ENCODE data around the gene SHISA5.

SHISA5 gene

DNA sequence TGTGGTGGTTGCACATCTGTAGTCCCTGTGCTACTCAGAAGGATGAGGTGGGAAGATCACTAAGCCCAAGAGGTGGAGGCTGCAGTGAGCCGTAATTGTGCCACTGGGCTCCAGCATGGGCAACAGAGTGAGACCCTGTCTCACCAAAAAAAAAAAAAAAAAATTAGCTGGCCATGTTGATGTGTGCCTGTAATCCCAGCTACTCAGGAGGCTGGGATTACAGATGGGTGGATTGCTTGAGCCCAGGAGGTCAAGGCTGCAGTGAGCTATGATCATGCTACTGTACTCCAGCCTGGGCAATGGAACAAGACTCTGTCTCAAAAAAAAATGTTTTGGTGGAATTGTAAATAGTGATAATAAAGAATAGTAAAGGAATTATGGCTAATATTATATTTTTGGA, 47.5 kb downstream of the SHISA5 start:
- DNase-seq, result no peak

- DNase-seq, result no peak
Measured at GRCh38 chr3:48451270-48451669, 52.7 kb downstream of the SHISA5 start.

DNA sequence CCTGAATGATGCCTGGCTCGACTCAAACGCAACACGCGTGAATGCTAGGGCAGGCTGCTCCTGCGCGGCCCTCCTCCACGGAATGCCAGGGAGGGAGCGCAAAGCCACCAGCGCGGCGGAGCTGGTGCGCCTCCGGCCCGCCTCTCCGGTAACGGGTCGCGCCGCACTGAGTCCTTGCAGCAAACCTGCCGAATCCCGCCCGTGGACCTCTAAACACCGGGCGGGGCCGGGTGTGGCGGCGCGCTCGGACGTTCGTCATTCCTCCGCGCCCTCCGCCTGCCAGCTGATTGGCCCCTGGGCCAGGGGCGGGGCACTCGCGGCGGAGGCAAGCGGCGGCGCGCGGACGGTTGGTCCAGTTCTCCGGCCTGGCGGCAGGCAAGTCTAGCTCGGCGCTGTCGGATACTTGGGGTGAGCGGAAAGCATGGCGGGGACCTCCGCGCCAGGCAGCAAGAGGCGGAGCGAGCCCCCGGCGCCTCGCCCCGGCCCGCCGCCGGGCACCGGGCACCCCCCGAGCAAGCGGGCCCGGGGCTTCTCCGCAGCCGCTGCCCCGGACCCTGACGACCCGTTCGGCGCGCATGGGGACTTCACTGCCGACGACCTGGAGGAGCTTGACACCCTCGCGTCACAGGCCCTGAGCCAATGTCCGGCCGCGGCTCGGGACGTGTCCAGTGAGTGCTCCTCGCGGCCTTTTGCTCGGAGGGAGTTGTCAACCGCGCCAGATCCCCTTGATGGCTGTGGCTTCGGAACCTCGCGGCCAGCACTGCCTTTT, 57.4 kb downstream of the SHISA5 start, which contains the start of gene ATRIP:
ATRIP (plus strand) TSS at position 313 of the 769 bp plus-strand sequence; CDS start at position 422, 109 bp downstream.
- peak; percentile 91 to 94 for DNase-seq

DNA sequence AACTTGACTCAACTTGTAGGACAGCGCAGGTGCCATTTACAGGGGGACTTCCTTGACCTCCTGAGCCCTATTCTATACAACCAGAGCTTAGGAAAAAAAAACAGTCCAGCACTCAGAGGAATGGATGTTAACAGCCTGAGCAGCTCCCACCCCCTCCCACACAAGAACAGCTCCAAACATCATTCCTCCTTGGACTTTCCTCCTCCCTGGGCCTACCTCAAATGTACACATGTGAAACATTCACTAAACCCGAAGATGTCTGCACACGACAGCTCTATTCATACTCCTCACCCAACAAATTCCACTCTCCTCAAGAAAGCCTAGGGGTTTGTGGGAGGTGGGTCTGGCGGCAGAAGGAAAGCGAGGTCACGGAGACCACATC, 57.9 kb downstream of the SHISA5 start:
- DNase-seq, result no peak

- DNase-seq, result no peak
Measured at GRCh38 chr3:48445277-48445882, 58.6 kb downstream of the SHISA5 start.

DNA sequence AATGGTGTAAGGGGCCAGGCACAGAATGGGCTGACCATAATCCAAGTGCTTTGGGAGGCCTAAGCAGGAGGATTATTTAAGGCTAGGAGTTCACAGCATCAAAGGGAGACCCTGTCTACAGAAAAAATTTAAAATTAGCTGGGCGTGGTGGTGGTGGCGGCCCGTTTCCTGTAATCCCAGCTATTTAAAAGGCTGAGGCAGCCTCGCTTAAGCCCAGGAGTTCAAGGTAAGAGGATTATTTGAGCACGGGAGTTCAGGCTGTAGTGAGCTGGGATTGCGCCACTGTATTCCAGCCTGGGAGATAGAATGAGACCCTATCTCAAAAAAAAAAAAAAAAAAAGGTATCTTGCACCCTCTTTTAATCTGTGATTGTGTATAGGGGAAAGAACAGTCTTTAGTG, 62.0 kb downstream of the SHISA5 start:
- no peak for DNase-seq

DNA sequence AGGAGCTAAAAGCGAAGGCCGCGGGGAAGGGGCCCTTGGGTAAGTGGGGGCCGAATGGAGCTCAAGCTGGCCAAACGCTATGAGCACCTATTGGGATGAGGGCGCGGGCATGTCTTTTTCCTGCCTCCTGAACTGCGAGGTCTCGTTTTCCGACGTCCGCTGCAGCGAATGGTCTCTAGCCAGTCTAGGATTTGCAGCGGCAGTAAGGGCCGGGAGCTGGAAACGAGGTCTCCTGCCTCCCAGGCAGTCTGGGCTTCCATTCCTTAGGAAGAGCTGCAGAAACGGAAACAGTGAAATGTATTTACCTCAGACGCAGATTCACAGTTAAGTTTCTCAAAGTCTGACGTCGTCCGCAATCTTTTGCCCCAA, 63.4 kb downstream of the SHISA5 start:
- no peak for DNase-seq

DNA sequence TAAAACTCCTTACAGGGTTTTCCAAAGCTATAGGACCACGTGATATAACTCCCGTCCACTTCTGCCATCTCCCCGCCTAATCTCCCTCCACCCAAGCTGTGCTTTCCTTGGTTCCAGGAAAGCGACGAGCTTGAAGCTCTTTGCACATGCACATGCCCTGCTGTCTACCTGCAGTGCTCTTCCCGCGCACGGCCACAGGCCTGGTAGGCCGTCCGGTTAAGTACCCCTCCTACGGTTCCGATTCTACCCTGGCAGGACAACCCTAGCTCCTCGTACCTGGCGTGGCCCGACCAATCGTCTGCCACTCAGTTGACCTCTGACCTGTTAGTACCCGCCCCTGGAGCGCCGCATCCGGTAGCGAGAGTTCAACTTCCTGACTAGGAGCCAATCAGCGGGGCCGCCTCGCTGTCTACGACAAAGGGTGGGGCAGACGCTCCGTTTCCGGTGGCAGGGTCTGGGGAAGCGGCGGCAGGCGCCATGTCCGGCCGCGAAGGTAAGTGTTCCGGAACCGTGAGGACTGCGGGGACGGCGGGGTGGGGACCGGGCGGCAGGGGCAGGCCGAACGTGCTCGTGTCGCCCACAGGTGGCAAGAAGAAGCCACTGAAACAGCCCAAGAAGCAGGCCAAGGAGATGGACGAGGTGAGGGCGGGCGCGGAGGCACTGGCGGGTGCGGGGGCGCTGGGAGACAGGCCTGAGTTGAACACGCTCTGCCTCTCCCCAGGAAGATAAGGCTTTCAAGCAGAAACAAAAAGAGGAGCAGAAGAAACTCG, 64.0 kb downstream of the SHISA5 start, which contains the start of the genes CCDC51 and TMA7:
CCDC51 (minus strand) TSS at position 300 of the 770 bp plus-strand sequence. CDS start 4,991 bp downstream, outside the sequence.
TMA7 (plus strand) TSS at position 438 of the 770 bp plus-strand sequence; CDS start at position 478, 40 bp downstream.
- DNase-seq, result peak; percentile 98 to 99

GRCh38 chr3:48437812-48438211, 66.2 kb downstream of the SHISA5 start:
- DNase-seq, result no peak

- no peak for DNase-seq
Measured at GRCh38 chr3:48436855-48437254, 67.1 kb downstream of the SHISA5 start.

DNA sequence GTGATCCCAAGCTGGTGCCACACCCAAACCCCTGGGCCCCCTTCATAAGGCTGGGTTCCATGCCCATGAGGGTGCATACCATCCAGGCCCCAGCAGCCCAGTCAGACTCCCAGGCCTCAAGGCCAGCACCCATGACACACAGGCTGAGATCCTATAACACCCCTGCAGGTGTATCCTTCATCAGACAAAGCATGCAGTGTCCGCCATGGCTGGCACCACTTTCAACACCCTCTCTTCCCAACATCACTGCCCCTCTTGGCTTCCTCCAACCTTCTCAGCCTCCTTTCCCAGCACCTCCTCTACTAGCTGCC, 67.5 kb downstream of the SHISA5 start:
- no peak for DNase-seq

DNA sequence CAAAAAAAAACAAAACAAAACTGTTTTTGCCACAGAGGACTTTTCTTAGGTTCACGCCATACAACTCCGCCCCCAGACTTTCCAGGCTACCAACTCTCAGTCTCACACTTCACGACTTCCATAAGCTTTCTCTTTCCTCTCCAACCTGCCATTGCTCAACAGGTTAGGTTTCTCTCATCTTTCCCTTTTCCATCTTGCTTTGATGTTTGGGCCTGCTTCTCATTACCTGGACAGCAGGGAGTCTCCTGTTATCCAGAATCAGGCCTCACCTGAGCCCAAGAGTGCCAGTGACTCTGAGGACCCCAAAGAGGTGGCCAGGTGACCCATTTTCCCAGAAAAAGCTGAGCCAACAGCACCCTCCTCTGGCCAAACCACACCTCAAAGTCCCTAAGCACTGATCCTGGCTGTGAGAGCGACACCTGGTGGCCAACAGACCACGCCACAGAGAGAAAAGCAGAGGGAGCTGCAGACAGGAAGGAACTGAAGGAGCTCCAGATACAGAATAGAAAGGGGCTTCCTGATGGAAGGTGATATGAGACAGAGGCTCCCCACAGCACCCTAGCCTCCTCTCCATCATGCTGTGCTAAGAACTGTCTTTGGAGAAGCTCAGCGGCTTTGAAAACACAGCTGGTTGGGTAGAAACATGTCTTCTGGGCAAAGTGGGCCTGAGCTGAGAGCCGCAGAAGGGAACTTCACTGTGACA, 68.0 kb downstream of the SHISA5 start:
- peak; percentile 91 for DNase-seq

DNA sequence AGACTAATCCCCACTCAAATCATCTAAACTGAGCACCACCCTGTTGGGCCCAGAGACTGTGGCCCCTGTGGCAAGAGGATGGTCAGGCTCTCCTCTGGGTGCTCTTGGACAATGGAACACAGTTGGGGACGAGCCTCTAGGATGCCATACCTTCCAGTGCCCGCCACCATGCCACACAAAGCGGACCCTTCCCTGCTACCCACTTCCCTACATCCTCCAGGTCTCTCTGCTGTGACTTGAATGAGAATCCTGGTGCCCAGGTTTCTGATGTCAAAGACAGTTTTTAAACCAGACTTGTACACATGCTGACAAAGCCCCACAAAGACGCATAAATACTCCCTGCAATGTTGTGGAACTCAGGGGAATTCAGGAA, 68.8 kb downstream of the SHISA5 start:
- DNase-seq, result no peak

- DNase-seq, result no peak
Measured at GRCh38 chr3:48434591-48435222, 69.3 kb downstream of the SHISA5 start.

- no peak for DNase-seq
Measured at GRCh38 chr3:48433472-48434118, 70.4 kb downstream of the SHISA5 start.

GRCh38 chr3:48432411-48433371, 71.3 kb downstream of the SHISA5 start:
- no peak for DNase-seq

- DNase-seq, result no peak
Measured at GRCh38 chr3:48431224-48432029, 72.5 kb downstream of the SHISA5 start.

- DNase-seq, result no peak
Measured at GRCh38 chr3:48430708-48431101, 73.3 kb downstream of the SHISA5 start.

DNA sequence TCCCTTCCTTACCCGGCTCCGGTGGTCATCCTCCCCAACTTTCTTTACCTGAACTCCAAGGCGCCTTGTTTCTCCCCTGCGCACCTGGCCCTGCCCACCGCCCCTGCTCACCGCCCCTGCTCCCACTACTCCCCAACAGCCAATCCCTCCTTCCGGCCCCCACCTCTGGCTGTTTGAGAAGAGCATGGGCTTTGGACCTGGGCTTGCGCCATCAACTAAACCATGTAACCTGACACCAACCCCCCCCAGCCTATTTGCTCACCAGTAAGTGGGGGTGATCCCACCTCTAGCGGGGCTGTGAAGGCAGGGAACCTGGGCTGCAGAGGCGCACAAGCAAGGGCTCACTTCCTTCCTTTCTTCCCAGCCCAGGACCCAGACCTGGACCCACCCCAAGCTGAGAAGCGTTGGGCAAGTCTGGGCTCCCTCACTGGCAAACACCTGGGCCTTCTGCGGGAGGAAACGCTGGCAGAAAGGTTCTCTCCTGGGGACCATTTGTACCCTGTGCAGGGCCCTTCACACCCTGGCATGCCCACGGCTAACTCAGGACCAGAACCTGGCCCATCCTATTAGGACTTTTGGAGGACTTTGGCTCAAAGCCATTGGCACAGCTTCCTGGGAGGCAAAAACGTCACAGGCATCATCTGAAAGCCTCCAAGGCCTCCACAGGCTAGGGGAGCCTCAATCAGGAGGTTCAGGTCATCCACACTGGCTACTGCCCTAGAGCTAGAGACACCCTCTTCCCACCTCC, 73.8 kb downstream of the SHISA5 start, which contains the start of gene PLXNB1:
PLXNB1 (minus strand) TSS at position 127 of the 748 bp plus-strand sequence. CDS start 5,475 bp downstream, outside the sequence.
- no peak for DNase-seq
